GM23338 (cell line): Measurements from ENCODE around the gene CHEK1. TPM values are rescaled to one million over a fixed set of nuclear protein-coding genes. Genes with fewer than 3 reads are reported as not detected.
A peak's percentile ranks its signal among the peaks of the same experiment; 100 is the strongest.

ENCODE experiments used
- ATAC-seq: fragments of 200-7000 bp; cut with Tn5 transposase; 3 replicates; pipeline ENCODE4 v1.9.1; 2020
- DNase-seq: peaks from one replicate; pipeline ENCODE4 v3.0.0-alpha.2; 2015; ENCODE audit warnings: low spot score
- H2AFZ ChIP-seq: fragments of 200-600 bp; sonication (generic); 2 replicates; pipeline ENCODE4 v1.8.0; 2016; ENCODE audit warnings: antibody characterized with exemption, mild to moderate bottlenecking, moderate library complexity
- H3F3A ChIP-seq: fragments of 200-600 bp; sonication (generic); replicated peaks from 2 replicates; pipeline ENCODE4 v1.8.0; 2017; ENCODE audit warnings: antibody characterized with exemption, mixed run types, low read depth
- H3K27ac ChIP-seq: fragments of 200-600 bp; sonication (generic); 2 replicates; pipeline ENCODE4 v1.6.1; 2016; ENCODE audit warnings: low read depth
- H3K27me3 ChIP-seq: fragments of 200-600 bp; sonication (generic); 2 replicates; pipeline ENCODE4 v1.8.0; 2016; ENCODE audit warnings: mild to moderate bottlenecking, mixed run types, moderate library complexity; ENCODE audit not compliant: insufficient read depth
- H3K36me3 ChIP-seq: fragments of 200-600 bp; sonication (generic); 2 replicates; pipeline ENCODE4 v1.8.0; 2016; ENCODE audit warnings: mild to moderate bottlenecking; ENCODE audit not compliant: insufficient read depth
- H3K4me1 ChIP-seq: fragments of 200-600 bp; sonication (generic); 2 replicates; pipeline ENCODE4 v1.8.0; 2016; ENCODE audit warnings: mild to moderate bottlenecking, moderate library complexity; ENCODE audit not compliant: insufficient read depth
- H3K4me2 ChIP-seq: fragments of 200-600 bp; sonication (generic); 2 replicates; pipeline ENCODE4 v1.7.1; 2017; ENCODE audit warnings: mixed run types
- H3K4me3 ChIP-seq: fragments of 200-600 bp; sonication (generic); 2 replicates; pipeline ENCODE4 v1.6.1; 2016; ENCODE audit warnings: mixed run types
- H3K79me2 ChIP-seq: fragments of 200-600 bp; sonication (generic); replicated peaks from 2 replicates; pipeline ENCODE4 v1.8.0; 2017; ENCODE audit warnings: mild to moderate bottlenecking; ENCODE audit not compliant: insufficient read depth
- H3K9me2 ChIP-seq: fragments of 200-600 bp; sonication (generic); 2 replicates; pipeline ENCODE4 v1.8.0; 2017; ENCODE audit not compliant: insufficient read depth
- H4K20me1 ChIP-seq: fragments of 200-600 bp; sonication (generic); replicated peaks from 2 replicates; pipeline ENCODE4 v1.8.0; 2017; ENCODE audit warnings: mild to moderate bottlenecking; ENCODE audit not compliant: insufficient read depth
- H3K27ac Mint-ChIP-seq: 2 replicates; pipeline ENCODE4 v1.8.0; 2020; ENCODE audit warnings: inconsistent platforms, mild to moderate bottlenecking, moderate library complexity, mixed read lengths
- H3K27me3 Mint-ChIP-seq: 3 replicates; pipeline ENCODE4 v1.8.0; 2022; ENCODE audit warnings: low read depth, mild to moderate bottlenecking, moderate library complexity, mixed read lengths, inconsistent platforms; ENCODE audit not compliant: insufficient read depth, poor library complexity
- H3K36me3 Mint-ChIP-seq: 3 replicates; pipeline ENCODE4 v1.8.0; 2021; ENCODE audit warnings: low read depth, mild to moderate bottlenecking, inconsistent platforms, moderate library complexity, mixed read lengths
- H3K4me1 Mint-ChIP-seq: 3 replicates; pipeline ENCODE4 v1.8.0; 2020; ENCODE audit warnings: mild to moderate bottlenecking, inconsistent platforms, mixed read lengths
- H3K4me3 Mint-ChIP-seq: 3 replicates; pipeline ENCODE4 v1.8.0; 2021; ENCODE audit warnings: moderate library complexity, mild to moderate bottlenecking, inconsistent platforms, mixed read lengths
- H3K9me3 Mint-ChIP-seq: 3 replicates; pipeline ENCODE4 v1.8.0; 2020; ENCODE audit warnings: moderate library complexity, mild to moderate bottlenecking, inconsistent platforms, mixed read lengths
- CREB1 ChIP-seq: fragments of 250-450 bp; sonication (Bioruptor Pico); IDR thresholded peaks from 2 replicates; pipeline ENCODE4 v1.5.0; 2020; ENCODE audit warnings: low read depth, mild to moderate bottlenecking, moderate library complexity
- EZH2 ChIP-seq: fragments of 200-600 bp; sonication (generic); IDR thresholded peaks from one replicate; pipeline ENCODE4 v1.8.0; 2017; ENCODE audit warnings: antibody characterized with exemption, mild to moderate bottlenecking, low read depth; ENCODE audit not compliant: unreplicated experiment
- EZH2phosphoT487 ChIP-seq: fragments of 200-600 bp; sonication (generic); IDR thresholded peaks from one replicate; pipeline ENCODE4 v1.8.1; 2018; ENCODE audit warnings: antibody characterized with exemption; ENCODE audit not compliant: unreplicated experiment
- JUNB ChIP-seq: IDR thresholded peaks from one replicate; pipeline ENCODE4 v1.6.1; 2016; ENCODE audit warnings: antibody characterized with exemption; ENCODE audit not compliant: unreplicated experiment
- NANOG ChIP-seq: IDR thresholded peaks from 2 replicates; pipeline ENCODE4 v1.6.1; 2016; ENCODE audit warnings: antibody characterized with exemption, borderline replicate concordance
- POLR2AphosphoS5 ChIP-seq: IDR thresholded peaks from 2 replicates; pipeline ENCODE4 v1.6.1; 2016; ENCODE audit warnings: antibody characterized with exemption, low read depth
- STAT1 ChIP-seq: IDR thresholded peaks from one replicate; pipeline ENCODE4 v1.6.1; 2016; ENCODE audit warnings: antibody characterized with exemption; ENCODE audit not compliant: unreplicated experiment
- ZNF114 ChIP-seq: fragments of 250-450 bp; sonication (Bioruptor Pico); IDR thresholded peaks from 2 replicates; pipeline ENCODE4 v1.5.0; 2020; ENCODE audit warnings: mild to moderate bottlenecking, moderate library complexity
- ZNF331 ChIP-seq: fragments of 250-450 bp; sonication (Bioruptor Pico); IDR thresholded peaks from 2 replicates; pipeline ENCODE4 v1.5.0; 2020; ENCODE audit warnings: low read depth, mild to moderate bottlenecking, moderate library complexity
- long read RNA-seq: library from polyadenylated mRNA; unstranded; transcript quantifications from one replicate; pipeline ENCODE4 v2.0.0, GENCODE V29; 2020; ENCODE audit not compliant: unreplicated experiment
- polyA plus RNA-seq: library from polyadenylated mRNA; unstranded; fragments of >200 nt; fragmentation: Nextera tagmentation; extraction: Ambion mirVana; gene quantifications from 2 replicates; pipeline ENCODE4 v1.2.1, GENCODE V29; 2016
- total RNA-seq: library from RNA; depleted of rRNA; stranded (reverse); fragments of >200 nt; shearing (Covaris generic); gene quantifications from 2 replicates; pipeline ENCODE4 v1.2.3, GENCODE V29; 2014; rRNA removed
- TF ChIP-seq, protein P1 (sequence below), 2 experiments: fragments of 200-600 bp in 1 of 2; sonication (generic) in 1 of 2; conservative IDR thresholded peaks; 2 replicates each; pipeline versions ENCODE4 v1.5.1 to v1.6.1; 2016 to 2017; ENCODE audit warnings: antibody characterized with exemption in 2 of 2, low read depth in 2 of 2, mild to moderate bottlenecking in 2 of 2, moderate library complexity in 1 of 2
- TF ChIP-seq, protein P2 (sequence below): fragments of 250-450 bp; sonication (Bioruptor Pico); IDR thresholded peaks from 2 replicates; pipeline ENCODE4 v1.5.0; 2020; ENCODE audit warnings: mild to moderate bottlenecking, moderate library complexity
- TF ChIP-seq, protein P3 (sequence below): IDR thresholded peaks from 2 replicates; pipeline ENCODE4 v1.6.1; 2016; ENCODE audit warnings: antibody characterized with exemption
- TF ChIP-seq, protein P4 (sequence below): IDR thresholded peaks from one replicate; pipeline ENCODE4 v1.6.1; 2018; ENCODE audit warnings: antibody characterized with exemption; ENCODE audit not compliant: unreplicated experiment

The CHEK1 gene
- total RNA-seq (96.4 and 102 TPM in 2 replicates), polyA plus RNA-seq (90.0 and 93.1 TPM in 2 replicates)
- long read RNA-seq, full-length matches to known transcripts: 12 of 24 reads
- long read RNA-seq, partial matches to known transcripts: 4 of 24 reads
- long read RNA-seq, other reads (novel, unspliced or antisense): 8 of 24 reads

DNA sequence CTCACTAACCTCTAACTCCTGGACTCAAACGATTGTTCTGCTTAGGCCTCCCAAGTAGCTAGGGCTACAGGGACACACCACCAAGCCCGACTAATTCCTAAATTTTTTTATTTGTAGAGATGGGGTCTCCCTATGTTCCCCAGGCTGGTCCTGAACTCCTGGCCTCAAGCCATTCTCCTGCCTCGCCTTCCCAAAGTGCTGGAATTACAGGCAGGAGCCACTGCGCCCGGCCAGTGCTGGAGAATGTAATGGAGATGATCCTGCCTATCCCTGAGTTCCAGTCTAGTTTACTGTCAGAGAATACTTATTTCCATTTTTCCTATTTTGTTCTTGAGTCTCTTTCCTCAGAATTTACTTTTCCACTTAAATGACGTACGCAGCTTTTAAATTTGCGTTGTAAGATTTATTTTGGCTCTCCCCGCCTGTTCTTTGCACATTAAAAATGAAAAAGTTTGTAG lies at the start of gene CHEK1:
Gene CHEK1, plus strand, starts transcription at position 408 of the 458 bp plus-strand sequence. CDS start 1,606 bp downstream, outside the sequence.
- peaks cover 7% of the 10 kb centered on the region; the same call in 1 of the 2 replicates for H3F3A ChIP-seq
- TF ChIP-seq JUNB: no peak
- TF ChIP-seq, protein P1, sequence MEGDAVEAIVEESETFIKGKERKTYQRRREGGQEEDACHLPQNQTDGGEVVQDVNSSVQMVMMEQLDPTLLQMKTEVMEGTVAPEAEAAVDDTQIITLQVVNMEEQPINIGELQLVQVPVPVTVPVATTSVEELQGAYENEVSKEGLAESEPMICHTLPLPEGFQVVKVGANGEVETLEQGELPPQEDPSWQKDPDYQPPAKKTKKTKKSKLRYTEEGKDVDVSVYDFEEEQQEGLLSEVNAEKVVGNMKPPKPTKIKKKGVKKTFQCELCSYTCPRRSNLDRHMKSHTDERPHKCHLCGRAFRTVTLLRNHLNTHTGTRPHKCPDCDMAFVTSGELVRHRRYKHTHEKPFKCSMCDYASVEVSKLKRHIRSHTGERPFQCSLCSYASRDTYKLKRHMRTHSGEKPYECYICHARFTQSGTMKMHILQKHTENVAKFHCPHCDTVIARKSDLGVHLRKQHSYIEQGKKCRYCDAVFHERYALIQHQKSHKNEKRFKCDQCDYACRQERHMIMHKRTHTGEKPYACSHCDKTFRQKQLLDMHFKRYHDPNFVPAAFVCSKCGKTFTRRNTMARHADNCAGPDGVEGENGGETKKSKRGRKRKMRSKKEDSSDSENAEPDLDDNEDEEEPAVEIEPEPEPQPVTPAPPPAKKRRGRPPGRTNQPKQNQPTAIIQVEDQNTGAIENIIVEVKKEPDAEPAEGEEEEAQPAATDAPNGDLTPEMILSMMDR (conservative IDR thresholded peaks at IDR 0.05; ENCODE audit: low read depth in 2 of 2): no peak
- TF ChIP-seq, protein P2, sequence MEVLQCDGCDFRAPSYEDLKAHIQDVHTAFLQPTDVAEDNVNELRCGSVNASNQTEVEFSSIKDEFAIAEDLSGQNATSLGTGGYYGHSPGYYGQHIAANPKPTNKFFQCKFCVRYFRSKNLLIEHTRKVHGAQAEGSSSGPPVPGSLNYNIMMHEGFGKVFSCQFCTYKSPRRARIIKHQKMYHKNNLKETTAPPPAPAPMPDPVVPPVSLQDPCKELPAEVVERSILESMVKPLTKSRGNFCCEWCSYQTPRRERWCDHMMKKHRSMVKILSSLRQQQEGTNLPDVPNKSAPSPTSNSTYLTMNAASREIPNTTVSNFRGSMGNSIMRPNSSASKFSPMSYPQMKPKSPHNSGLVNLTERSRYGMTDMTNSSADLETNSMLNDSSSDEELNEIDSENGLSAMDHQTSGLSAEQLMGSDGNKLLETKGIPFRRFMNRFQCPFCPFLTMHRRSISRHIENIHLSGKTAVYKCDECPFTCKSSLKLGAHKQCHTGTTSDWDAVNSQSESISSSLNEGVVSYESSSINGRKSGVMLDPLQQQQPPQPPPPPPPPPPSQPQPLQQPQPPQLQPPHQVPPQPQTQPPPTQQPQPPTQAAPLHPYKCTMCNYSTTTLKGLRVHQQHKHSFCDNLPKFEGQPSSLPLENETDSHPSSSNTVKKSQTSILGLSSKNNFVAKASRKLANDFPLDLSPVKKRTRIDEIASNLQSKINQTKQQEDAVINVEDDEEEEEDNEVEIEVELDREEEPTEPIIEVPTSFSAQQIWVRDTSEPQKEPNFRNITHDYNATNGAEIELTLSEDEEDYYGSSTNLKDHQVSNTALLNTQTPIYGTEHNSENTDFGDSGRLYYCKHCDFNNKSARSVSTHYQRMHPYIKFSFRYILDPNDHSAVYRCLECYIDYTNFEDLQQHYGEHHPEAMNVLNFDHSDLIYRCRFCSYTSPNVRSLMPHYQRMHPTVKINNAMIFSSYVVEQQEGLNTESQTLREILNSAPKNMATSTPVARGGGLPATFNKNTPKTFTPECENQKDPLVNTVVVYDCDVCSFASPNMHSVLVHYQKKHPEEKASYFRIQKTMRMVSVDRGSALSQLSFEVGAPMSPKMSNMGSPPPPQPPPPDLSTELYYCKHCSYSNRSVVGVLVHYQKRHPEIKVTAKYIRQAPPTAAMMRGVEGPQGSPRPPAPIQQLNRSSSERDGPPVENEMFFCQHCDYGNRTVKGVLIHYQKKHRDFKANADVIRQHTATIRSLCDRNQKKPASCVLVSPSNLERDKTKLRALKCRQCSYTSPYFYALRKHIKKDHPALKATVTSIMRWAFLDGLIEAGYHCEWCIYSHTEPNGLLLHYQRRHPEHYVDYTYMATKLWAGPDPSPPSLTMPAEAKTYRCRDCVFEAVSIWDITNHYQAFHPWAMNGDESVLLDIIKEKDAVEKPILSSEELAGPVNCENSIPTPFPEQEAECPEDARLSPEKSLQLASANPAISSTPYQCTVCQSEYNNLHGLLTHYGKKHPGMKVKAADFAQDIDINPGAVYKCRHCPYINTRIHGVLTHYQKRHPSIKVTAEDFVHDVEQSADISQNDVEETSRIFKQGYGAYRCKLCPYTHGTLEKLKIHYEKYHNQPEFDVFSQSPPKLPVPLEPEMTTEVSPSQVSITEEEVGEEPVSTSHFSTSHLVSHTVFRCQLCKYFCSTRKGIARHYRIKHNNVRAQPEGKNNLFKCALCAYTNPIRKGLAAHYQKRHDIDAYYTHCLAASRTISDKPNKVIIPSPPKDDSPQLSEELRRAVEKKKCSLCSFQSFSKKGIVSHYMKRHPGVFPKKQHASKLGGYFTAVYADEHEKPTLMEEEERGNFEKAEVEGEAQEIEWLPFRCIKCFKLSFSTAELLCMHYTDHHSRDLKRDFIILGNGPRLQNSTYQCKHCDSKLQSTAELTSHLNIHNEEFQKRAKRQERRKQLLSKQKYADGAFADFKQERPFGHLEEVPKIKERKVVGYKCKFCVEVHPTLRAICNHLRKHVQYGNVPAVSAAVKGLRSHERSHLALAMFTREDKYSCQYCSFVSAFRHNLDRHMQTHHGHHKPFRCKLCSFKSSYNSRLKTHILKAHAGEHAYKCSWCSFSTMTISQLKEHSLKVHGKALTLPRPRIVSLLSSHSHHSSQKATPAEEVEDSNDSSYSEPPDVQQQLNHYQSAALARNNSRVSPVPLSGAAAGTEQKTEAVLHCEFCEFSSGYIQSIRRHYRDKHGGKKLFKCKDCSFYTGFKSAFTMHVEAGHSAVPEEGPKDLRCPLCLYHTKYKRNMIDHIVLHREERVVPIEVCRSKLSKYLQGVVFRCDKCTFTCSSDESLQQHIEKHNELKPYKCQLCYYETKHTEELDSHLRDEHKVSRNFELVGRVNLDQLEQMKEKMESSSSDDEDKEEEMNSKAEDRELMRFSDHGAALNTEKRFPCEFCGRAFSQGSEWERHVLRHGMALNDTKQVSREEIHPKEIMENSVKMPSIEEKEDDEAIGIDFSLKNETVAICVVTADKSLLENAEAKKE (CRISPR knock-in tag): no peak
- TF ChIP-seq CREB1 (CRISPR knock-in tag): no peak
- no peak for TF ChIP-seq ZNF114 (CRISPR knock-in tag)
- no peak for TF ChIP-seq EZH2
- no peak for TF ChIP-seq EZH2phosphoT487
- TF ChIP-seq, protein P3, sequence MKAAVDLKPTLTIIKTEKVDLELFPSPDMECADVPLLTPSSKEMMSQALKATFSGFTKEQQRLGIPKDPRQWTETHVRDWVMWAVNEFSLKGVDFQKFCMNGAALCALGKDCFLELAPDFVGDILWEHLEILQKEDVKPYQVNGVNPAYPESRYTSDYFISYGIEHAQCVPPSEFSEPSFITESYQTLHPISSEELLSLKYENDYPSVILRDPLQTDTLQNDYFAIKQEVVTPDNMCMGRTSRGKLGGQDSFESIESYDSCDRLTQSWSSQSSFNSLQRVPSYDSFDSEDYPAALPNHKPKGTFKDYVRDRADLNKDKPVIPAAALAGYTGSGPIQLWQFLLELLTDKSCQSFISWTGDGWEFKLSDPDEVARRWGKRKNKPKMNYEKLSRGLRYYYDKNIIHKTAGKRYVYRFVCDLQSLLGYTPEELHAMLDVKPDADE: no peak
- TF ChIP-seq ZNF331 (CRISPR knock-in tag): no peak
- TF ChIP-seq, protein P4, sequence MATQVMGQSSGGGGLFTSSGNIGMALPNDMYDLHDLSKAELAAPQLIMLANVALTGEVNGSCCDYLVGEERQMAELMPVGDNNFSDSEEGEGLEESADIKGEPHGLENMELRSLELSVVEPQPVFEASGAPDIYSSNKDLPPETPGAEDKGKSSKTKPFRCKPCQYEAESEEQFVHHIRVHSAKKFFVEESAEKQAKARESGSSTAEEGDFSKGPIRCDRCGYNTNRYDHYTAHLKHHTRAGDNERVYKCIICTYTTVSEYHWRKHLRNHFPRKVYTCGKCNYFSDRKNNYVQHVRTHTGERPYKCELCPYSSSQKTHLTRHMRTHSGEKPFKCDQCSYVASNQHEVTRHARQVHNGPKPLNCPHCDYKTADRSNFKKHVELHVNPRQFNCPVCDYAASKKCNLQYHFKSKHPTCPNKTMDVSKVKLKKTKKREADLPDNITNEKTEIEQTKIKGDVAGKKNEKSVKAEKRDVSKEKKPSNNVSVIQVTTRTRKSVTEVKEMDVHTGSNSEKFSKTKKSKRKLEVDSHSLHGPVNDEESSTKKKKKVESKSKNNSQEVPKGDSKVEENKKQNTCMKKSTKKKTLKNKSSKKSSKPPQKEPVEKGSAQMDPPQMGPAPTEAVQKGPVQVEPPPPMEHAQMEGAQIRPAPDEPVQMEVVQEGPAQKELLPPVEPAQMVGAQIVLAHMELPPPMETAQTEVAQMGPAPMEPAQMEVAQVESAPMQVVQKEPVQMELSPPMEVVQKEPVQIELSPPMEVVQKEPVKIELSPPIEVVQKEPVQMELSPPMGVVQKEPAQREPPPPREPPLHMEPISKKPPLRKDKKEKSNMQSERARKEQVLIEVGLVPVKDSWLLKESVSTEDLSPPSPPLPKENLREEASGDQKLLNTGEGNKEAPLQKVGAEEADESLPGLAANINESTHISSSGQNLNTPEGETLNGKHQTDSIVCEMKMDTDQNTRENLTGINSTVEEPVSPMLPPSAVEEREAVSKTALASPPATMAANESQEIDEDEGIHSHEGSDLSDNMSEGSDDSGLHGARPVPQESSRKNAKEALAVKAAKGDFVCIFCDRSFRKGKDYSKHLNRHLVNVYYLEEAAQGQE: no peak
- TF ChIP-seq NANOG: no peak
- no peak for TF ChIP-seq STAT1
- TF ChIP-seq POLR2AphosphoS5: no peak
- peak within 1 kb of the TSS; percentile 76 for H3K4me2 ChIP-seq
- peaks cover 10% of the 10 kb centered on the region; the same call in 1 of the 2 replicates for H3K4me1 ChIP-seq
- no peak within 1 kb of the TSS for H2AFZ ChIP-seq
- peaks cover 29% of the 10 kb centered on the region for H3K36me3 ChIP-seq
- H3K4me3 ChIP-seq: peak within 1 kb of the TSS; percentile 58
- H3K27me3 ChIP-seq: no peaks in the 10 kb centered on the region
- peak within 1 kb of the TSS; percentile 99 for H3K27ac ChIP-seq
- no peaks in the 10 kb centered on the region for H3K9me2 ChIP-seq
- DNase-seq (no peak), ATAC-seq (no peak)
- Mint-ChIP-seq H3K36me3 (peaks cover 56% of the 10 kb centered on the region; the same call in 2 of the 3 replicates), H3K4me1 (peaks cover 13% of the 10 kb centered on the region), H3K27me3 (peaks cover 7% of the 10 kb centered on the region), H3K4me3 (peak within 1 kb of the TSS; percentile 93), H3K27ac (peak within 1 kb of the TSS; percentile 98), H3K9me3 (no peaks in the 10 kb centered on the region)
- H3K79me2 ChIP-seq: peaks cover 33% of the 10 kb centered on the region
- peaks cover 6% of the 10 kb centered on the region; the same call in 1 of the 2 replicates for H4K20me1 ChIP-seq
